MM.1S (cell line): ENCODE measurements around the gene LRRC4C.

Experiments used
- CTCF ChIP-seq: fragments of 300-600 bp; sonication (generic); IDR thresholded peaks from 2 replicates; pipeline ENCODE4 v1.5.1; 2016; ENCODE audit warnings: antibody characterized with exemption, low read length, mixed read lengths
- EZH2 ChIP-seq: fragments of 300-600 bp; sonication (generic); optimal IDR thresholded peaks from 2 replicates; pipeline ENCODE3; 2017; ENCODE audit warnings: low read depth, mild to moderate bottlenecking, antibody characterized with exemption, low read length, mixed read lengths
- EZH2phosphoT487 ChIP-seq: fragments of 300-600 bp; sonication (generic); IDR thresholded peaks from 2 replicates; pipeline ENCODE4 v1.6.1; 2018; ENCODE audit warnings: antibody characterized with exemption, low read length

- no peak for TF ChIP-seq CTCF
- TF ChIP-seq EZH2 = no peak
- TF ChIP-seq EZH2phosphoT487 = no peak
Observed at GRCh38 chr11:40842750-40843339, 616.6 kb downstream of the LRRC4C start.
